Ascending aorta (tissue), 2 donors: ENCODE measurements around the gene GALNT14. TPM values are rescaled to one million over a fixed set of nuclear protein-coding genes. Genes with fewer than 3 reads are reported as not detected.

Experiments
- DNase-seq, 2 donors: peaks; one replicate each; pipeline ENCODE4 v3.0.0-alpha.2; 2019; ENCODE audit warnings: low spot score in 2 of 2
- H3K27ac ChIP-seq, 2 donors: fragments of 200-600 bp; sonication (generic); one replicate each; pipeline ENCODE4 v1.5.1; 2016 to 2017; ENCODE audit warnings: mild to moderate bottlenecking in 1 of 2
- H3K27me3 ChIP-seq: fragments of 200-600 bp; sonication (generic); one replicate; pipeline ENCODE4 v1.5.1; 2017
- H3K36me3 ChIP-seq, 2 donors: fragments of 200-600 bp; sonication (generic); one replicate each; pipeline ENCODE4 v1.5.1; 2016
- H3K4me1 ChIP-seq, 2 donors: fragments of 200-600 bp; sonication (generic); one replicate each; pipeline ENCODE4 v1.5.1; 2016 to 2017; ENCODE audit warnings: mild to moderate bottlenecking in 1 of 2
- H3K4me3 ChIP-seq, 2 donors: fragments of 200-600 bp; sonication (generic); one replicate each; pipeline ENCODE4 v1.5.1; 2016 to 2017; ENCODE audit warnings: mild to moderate bottlenecking in 1 of 2
- H3K9me3 ChIP-seq, 2 donors: fragments of 200-600 bp; sonication (generic); one replicate each; pipeline ENCODE4 v1.5.1; 2016
- CTCF ChIP-seq, 3 experiments: fragments of 200-600 bp in 2 of 3; fragments of 450-650 bp in 1 of 3; sonication (generic) in 2 of 3; IDR thresholded peaks; one replicate each; pipeline ENCODE4 v1.5.1; 2016 to 2019; ENCODE audit warnings: antibody characterized with exemption in 3 of 3, mild to moderate bottlenecking in 1 of 3, moderate library complexity in 1 of 3
- intact Hi-C: fragments of 100-400 bp; cut with DNase I; formaldehyde crosslinking; loops from one replicate; pipeline ENCODE4 v1.15.1; 2023
- total RNA-seq: library from RNA; depleted of rRNA; stranded (reverse); fragments of >200 nt; gene quantifications from one replicate; pipeline ENCODE4 v1.1.0, GENCODE V29; 2016

Gene GALNT14
- total RNA-seq, 1 donor from 2014 or later: not detected

DNA sequence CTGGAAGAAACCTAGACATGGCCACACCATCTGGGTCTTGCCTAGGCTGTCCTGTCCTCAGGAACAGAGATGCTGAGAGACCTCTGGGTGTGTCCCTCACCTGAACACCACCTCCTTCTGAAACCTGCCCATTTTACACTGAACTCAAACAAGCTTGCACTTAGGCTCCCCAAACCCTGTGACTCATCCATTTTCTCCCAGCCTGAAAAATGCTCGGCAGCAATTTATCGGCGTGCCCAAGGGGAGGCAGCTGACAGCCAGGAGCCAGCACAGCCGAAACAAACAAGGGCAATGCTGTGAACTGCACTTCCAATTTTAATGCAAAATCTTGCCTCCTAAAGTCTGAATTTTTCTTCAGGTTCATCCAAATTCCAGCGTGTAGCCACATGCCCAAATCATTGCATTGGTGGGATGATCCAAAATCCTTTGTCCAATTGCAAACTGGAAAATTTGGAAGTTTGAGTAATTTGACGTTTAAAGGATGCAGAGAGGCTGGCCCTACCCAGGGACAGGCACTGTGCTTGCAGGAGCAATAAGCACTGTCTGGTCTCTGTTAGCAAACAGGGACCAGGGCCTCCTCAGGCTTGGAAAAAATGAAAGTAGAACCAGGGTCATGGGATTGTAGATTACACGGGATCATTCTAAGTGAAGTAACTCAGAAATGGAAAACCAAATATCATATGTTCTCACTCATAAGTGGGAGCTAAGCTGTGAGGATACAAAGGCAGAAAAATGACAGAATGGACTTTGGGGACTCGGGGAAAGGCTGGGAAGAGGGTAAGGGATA, 67.7 kb downstream of the GALNT14 start:
- H3K27me3 ChIP-seq: no peaks in the 10 kb centered on the region
- TF ChIP-seq CTCF (IDR thresholded peaks at IDR 0.05): no peak
- no peak overlapping the region for H3K4me3 ChIP-seq
- H3K4me1 ChIP-seq: no peaks in the 10 kb centered on the region
- H3K9me3 ChIP-seq: no peaks in the 10 kb centered on the region
- H3K27ac ChIP-seq: no peak overlapping the region
- no peak for DNase-seq
- intact Hi-C loops: no loop called here
- no peaks in the 10 kb centered on the region for H3K36me3 ChIP-seq

GRCh38 chr2:31069643-31070325, 68.5 kb downstream of the GALNT14 start:
- no peaks in the 10 kb centered on the region for H3K4me1 ChIP-seq
- no peak for TF ChIP-seq CTCF (IDR thresholded peaks at IDR 0.05)
- H3K27ac ChIP-seq: no peak overlapping the region
- no peak overlapping the region for H3K4me3 ChIP-seq
- no peak for DNase-seq
- no peaks in the 10 kb centered on the region for H3K27me3 ChIP-seq
- no peaks in the 10 kb centered on the region for H3K9me3 ChIP-seq
- no peaks in the 10 kb centered on the region for H3K36me3 ChIP-seq
- intact Hi-C loops: no loop called here

- intact Hi-C loops: no loop called here
- no peak for TF ChIP-seq CTCF (IDR thresholded peaks at IDR 0.05)
- H3K4me3 ChIP-seq: no peak overlapping the region
- H3K27ac ChIP-seq: no peak overlapping the region
- no peaks in the 10 kb centered on the region for H3K36me3 ChIP-seq
- no peaks in the 10 kb centered on the region for H3K9me3 ChIP-seq
- H3K4me1 ChIP-seq: no peaks in the 10 kb centered on the region
- DNase-seq: no peak
- H3K27me3 ChIP-seq: no peaks in the 10 kb centered on the region
Observed at GRCh38 chr2:31067259-31067658, 71.0 kb downstream of the GALNT14 start.

DNA sequence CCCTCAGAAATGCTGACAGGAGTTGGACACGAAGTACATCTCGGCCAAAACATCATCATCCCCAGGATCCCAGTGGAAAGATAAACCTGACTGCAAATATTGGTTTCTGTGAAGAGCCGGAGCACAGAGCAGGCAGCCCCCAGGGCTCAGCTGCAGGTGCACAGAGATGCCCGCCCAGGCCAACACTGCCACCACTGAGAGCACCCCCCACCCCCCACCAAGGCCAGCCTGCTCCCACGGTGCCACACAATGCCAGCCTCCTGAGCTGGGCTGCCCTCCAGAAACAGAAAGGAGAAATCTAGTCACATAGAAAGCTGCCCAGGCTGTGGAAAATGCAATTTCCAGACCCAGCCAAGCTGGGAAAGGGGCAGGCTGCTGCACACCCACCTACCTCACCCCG, 71.7 kb downstream of the GALNT14 start:
- no peak for TF ChIP-seq CTCF (IDR thresholded peaks at IDR 0.05)
- no peaks in the 10 kb centered on the region for H3K9me3 ChIP-seq
- no peaks in the 10 kb centered on the region for H3K4me1 ChIP-seq
- intact Hi-C loops: no loop called here
- no peak overlapping the region for H3K27ac ChIP-seq
- DNase-seq: no peak
- H3K36me3 ChIP-seq: no peaks in the 10 kb centered on the region
- no peaks in the 10 kb centered on the region for H3K27me3 ChIP-seq
- no peak overlapping the region for H3K4me3 ChIP-seq

DNA sequence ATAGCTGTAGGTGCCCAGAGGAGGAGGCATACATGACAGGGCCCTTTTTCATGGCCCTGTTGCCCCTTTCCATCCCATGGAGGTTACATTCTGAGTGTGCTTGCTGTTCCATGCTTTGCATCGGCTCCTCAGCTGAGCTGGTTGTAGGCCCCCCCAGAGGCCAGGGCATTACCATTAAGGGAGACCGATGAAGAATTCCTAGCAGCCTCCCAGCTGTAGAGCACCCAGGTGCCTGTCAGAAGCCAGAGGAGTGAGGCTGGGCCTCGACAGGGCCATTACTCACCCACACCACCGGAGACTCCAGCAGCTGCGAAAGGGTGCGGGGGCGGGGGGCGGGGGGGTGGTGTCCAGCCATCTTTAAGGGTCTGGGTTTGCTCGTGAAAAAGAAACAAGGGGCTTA, 72.2 kb downstream of the GALNT14 start:
- no peak overlapping the region for H3K4me3 ChIP-seq
- no peak for DNase-seq
- no peak for TF ChIP-seq CTCF (IDR thresholded peaks at IDR 0.05)
- no peaks in the 10 kb centered on the region for H3K4me1 ChIP-seq
- H3K27ac ChIP-seq: no peak overlapping the region
- intact Hi-C loops: no loop called here
- H3K36me3 ChIP-seq: no peaks in the 10 kb centered on the region
- no peaks in the 10 kb centered on the region for H3K9me3 ChIP-seq
- no peaks in the 10 kb centered on the region for H3K27me3 ChIP-seq
